ENCODE measurements around the gene ARID1B. TPM values are rescaled to one million over a fixed set of nuclear protein-coding genes. Genes with fewer than 3 reads are reported as not detected.
A peak's percentile ranks its signal among the peaks of the same experiment; 100 is the strongest.

The ARID1B gene
- total RNA-seq, 1 donor from 2014 or later, result 78.1 TPM

GRCh38 chr6:156971153-156971885 is 194.1 kb downstream of the ARID1B start:
- no peaks in the 10 kb centered on the region for H3K36me3 Mint-ChIP-seq (ENCODE audit: unreplicated experiment)
- H3K4me3 Mint-ChIP-seq (ENCODE audit: unreplicated experiment), result no peak overlapping the region
- H3K9me3 Mint-ChIP-seq (ENCODE audit: unreplicated experiment), result no peaks in the 10 kb centered on the region
- H3K4me1 Mint-ChIP-seq (ENCODE audit: unreplicated experiment), result peaks cover 24% of the 10 kb centered on the region
- H3K27ac Mint-ChIP-seq (ENCODE audit: unreplicated experiment), result no peak overlapping the region
- no peak for TF ChIP-seq CTCF (IDR thresholded peaks at IDR 0.05)
- no peak for DNase-seq (ENCODE audit: extremely low spot score, unreplicated experiment)
- no peaks in the 10 kb centered on the region for H3K27me3 Mint-ChIP-seq (ENCODE audit: unreplicated experiment)

GRCh38 chr6:156972145-156972544 is 195.0 kb downstream of the ARID1B start:
- Mint-ChIP-seq H3K4me3 (ENCODE audit: unreplicated experiment) (no peak overlapping the region), H3K27me3 (ENCODE audit: unreplicated experiment) (no peaks in the 10 kb centered on the region), H3K9me3 (ENCODE audit: unreplicated experiment) (no peaks in the 10 kb centered on the region), H3K36me3 (ENCODE audit: unreplicated experiment) (no peaks in the 10 kb centered on the region), H3K27ac (ENCODE audit: unreplicated experiment) (no peak overlapping the region), H3K4me1 (ENCODE audit: unreplicated experiment) (peaks cover 29% of the 10 kb centered on the region)
- no peak for TF ChIP-seq CTCF (IDR thresholded peaks at IDR 0.05)
- DNase-seq (ENCODE audit: extremely low spot score, unreplicated experiment), result no peak

GRCh38 chr6:156974830-156975261 is 197.7 kb downstream of the ARID1B start:
- Mint-ChIP-seq H3K4me1 (ENCODE audit: unreplicated experiment) (peaks cover 35% of the 10 kb centered on the region), H3K9me3 (ENCODE audit: unreplicated experiment) (no peaks in the 10 kb centered on the region), H3K27ac (ENCODE audit: unreplicated experiment) (no peak overlapping the region), H3K27me3 (ENCODE audit: unreplicated experiment) (no peaks in the 10 kb centered on the region), H3K36me3 (ENCODE audit: unreplicated experiment) (no peaks in the 10 kb centered on the region), H3K4me3 (ENCODE audit: unreplicated experiment) (no peak overlapping the region)
- DNase-seq (ENCODE audit: extremely low spot score, unreplicated experiment), result no peak
- no peak for TF ChIP-seq CTCF (IDR thresholded peaks at IDR 0.05)

GRCh38 chr6:156975414-156975813 is 198.2 kb downstream of the ARID1B start:
- no peaks in the 10 kb centered on the region for H3K36me3 Mint-ChIP-seq (ENCODE audit: unreplicated experiment)
- no peak overlapping the region for H3K4me3 Mint-ChIP-seq (ENCODE audit: unreplicated experiment)
- H3K27me3 Mint-ChIP-seq (ENCODE audit: unreplicated experiment), result no peaks in the 10 kb centered on the region
- TF ChIP-seq CTCF (IDR thresholded peaks at IDR 0.05), result no peak
- H3K9me3 Mint-ChIP-seq (ENCODE audit: unreplicated experiment), result no peaks in the 10 kb centered on the region
- H3K27ac Mint-ChIP-seq (ENCODE audit: unreplicated experiment), result no peak overlapping the region
- peaks cover 40% of the 10 kb centered on the region for H3K4me1 Mint-ChIP-seq (ENCODE audit: unreplicated experiment)
- DNase-seq (ENCODE audit: extremely low spot score, unreplicated experiment), result no peak

GRCh38 chr6:156976216-156977127 is 199.3 kb downstream of the ARID1B start:
- peak overlapping the region; percentile 19 for H3K27ac Mint-ChIP-seq (ENCODE audit: unreplicated experiment)
- no peak for TF ChIP-seq CTCF (IDR thresholded peaks at IDR 0.05)
- peak overlapping the region; percentile 18 for H3K4me3 Mint-ChIP-seq (ENCODE audit: unreplicated experiment)
- H3K36me3 Mint-ChIP-seq (ENCODE audit: unreplicated experiment), result no peaks in the 10 kb centered on the region
- no peak for DNase-seq (ENCODE audit: extremely low spot score, unreplicated experiment)
- no peaks in the 10 kb centered on the region for H3K27me3 Mint-ChIP-seq (ENCODE audit: unreplicated experiment)
- no peaks in the 10 kb centered on the region for H3K9me3 Mint-ChIP-seq (ENCODE audit: unreplicated experiment)
- H3K4me1 Mint-ChIP-seq (ENCODE audit: unreplicated experiment), result peaks cover 49% of the 10 kb centered on the region

All from osteocyte (in vitro differentiated cells).